PFSK-1 (cell line): Measurements from ENCODE around the gene TBR1.

Experiments
- FOXP2 ChIP-seq: optimal IDR thresholded peaks from 2 replicates; pipeline ENCODE3; 2011; ENCODE audit warnings: borderline replicate concordance, control low read depth, inconsistent platforms; ENCODE audit not compliant: insufficient read depth; ENCODE audit errors: extremely low read length, extremely low read depth
- POLR2AphosphoS5 ChIP-seq: IDR thresholded peaks from 2 replicates; pipeline ENCODE4 v1.6.1; 2012; ENCODE audit warnings: low read depth, mild to moderate bottlenecking, control low read depth, low read length, moderate library complexity
- REST ChIP-seq, 2 experiments: IDR thresholded peaks; 2 replicates each; pipeline versions ENCODE4 v1.6.1 to v1.8.0; 2011 to 2012; ENCODE audit warnings: low read depth in 2 of 2, low read length in 2 of 2, control low read depth in 1 of 2, inconsistent platforms in 1 of 2, mild to moderate bottlenecking in 1 of 2, moderate library complexity in 1 of 2; ENCODE audit not compliant: insufficient read depth in 1 of 2
- SIN3A ChIP-seq: IDR thresholded peaks from 2 replicates; pipeline ENCODE4 v1.6.1; 2012; ENCODE audit warnings: mild to moderate bottlenecking, low read length, moderate library complexity, borderline replicate concordance; ENCODE audit not compliant: insufficient read depth
- TAF1 ChIP-seq: IDR thresholded peaks from 2 replicates; pipeline ENCODE4 v1.6.1; 2012; ENCODE audit warnings: low read length, control low read depth, borderline replicate concordance; ENCODE audit not compliant: insufficient read depth

TBR1 gene

GRCh38 chr2:161412346-161412745 is 3.8 kb upstream of the TBR1 start:
- TF ChIP-seq SIN3A = no peak
- TF ChIP-seq FOXP2 = no peak
- TF ChIP-seq POLR2AphosphoS5 = no peak
- TF ChIP-seq TAF1 = no peak

- TF ChIP-seq POLR2AphosphoS5 = no peak
- no peak for TF ChIP-seq SIN3A
- TF ChIP-seq FOXP2 = peak; percentile 67
- no peak for TF ChIP-seq TAF1
- no peak for TF ChIP-seq REST (IDR thresholded peaks at IDR 0.05; ENCODE audit: insufficient read depth in 1 of 2, low read depth in 2 of 2, low read length in 2 of 2)
Observed at GRCh38 chr2:161414042-161415033, 1.8 kb upstream of the TBR1 start.

- TF ChIP-seq FOXP2 = no peak
- TF ChIP-seq POLR2AphosphoS5 = no peak
- TF ChIP-seq REST (IDR thresholded peaks at IDR 0.05; ENCODE audit: insufficient read depth in 1 of 2, low read depth in 2 of 2, low read length in 2 of 2) = no peak
- no peak for TF ChIP-seq SIN3A
- TF ChIP-seq TAF1 = no peak
Observed at GRCh38 chr2:161415034-161415986, 787 bp upstream of the TBR1 start.

- TF ChIP-seq REST (IDR thresholded peaks at IDR 0.05; ENCODE audit: insufficient read depth in 1 of 2, low read depth in 2 of 2, low read length in 2 of 2) (no peak), FOXP2 (no peak), TAF1 (no peak), SIN3A (no peak), POLR2AphosphoS5 (no peak)
Observed at GRCh38 chr2:161416708-161417437, 776 bp downstream of the TBR1 start.
